Karpas-422 (cell line): ENCODE data around the gene PCBP2. TPM values are rescaled to one million over a fixed set of nuclear protein-coding genes. Genes with fewer than 3 reads are reported as not detected.

ENCODE experiments used
- DNase-seq: peaks from one replicate; pipeline ENCODE4 v3.0.0-alpha.2; 2015
- H2AFZ ChIP-seq: fragments of 200-600 bp; sonication (generic); 2 replicates; pipeline ENCODE4 v1.6.1; 2014; ENCODE audit warnings: antibody characterized with exemption, low read length, mixed read lengths
- H3K27ac ChIP-seq: fragments of 200-600 bp; sonication (generic); 2 replicates; pipeline ENCODE4 v1.5.1; 2014; ENCODE audit warnings: mild to moderate bottlenecking, low read length, moderate library complexity
- H3K27me3 ChIP-seq: fragments of 200-600 bp; sonication (generic); 2 replicates; pipeline ENCODE4 v1.6.1; 2014; ENCODE audit warnings: low read length, mixed read lengths
- H3K36me3 ChIP-seq: fragments of 200-600 bp; sonication (generic); 2 replicates; pipeline ENCODE4 v1.6.1; 2014; ENCODE audit warnings: low read length, mixed read lengths; ENCODE audit not compliant: insufficient read depth
- H3K4me1 ChIP-seq: fragments of 200-600 bp; sonication (generic); 2 replicates; pipeline ENCODE4 v1.6.1; 2014; ENCODE audit warnings: mild to moderate bottlenecking, low read length, mixed read lengths
- H3K4me2 ChIP-seq: fragments of 200-600 bp; sonication (generic); 2 replicates; pipeline ENCODE4 v1.6.1; 2014; ENCODE audit warnings: low read length, low read depth, mild to moderate bottlenecking; ENCODE audit not compliant: poor library complexity, severe bottlenecking
- H3K4me3 ChIP-seq: fragments of 200-600 bp; sonication (generic); 2 replicates; pipeline ENCODE4 v1.5.1; 2014; ENCODE audit warnings: mild to moderate bottlenecking, antibody characterized with exemption, low read length, mixed read lengths
- H3K79me2 ChIP-seq: fragments of 200-600 bp; sonication (generic); 2 replicates; pipeline ENCODE4 v1.6.1; 2014; ENCODE audit warnings: mild to moderate bottlenecking, low read length, mixed read lengths
- H3K9ac ChIP-seq: fragments of 200-600 bp; sonication (generic); 2 replicates; pipeline ENCODE4 v1.6.0; 2014; ENCODE audit warnings: low read length
- H3K9me2 ChIP-seq: fragments of 200-600 bp; sonication (generic), shearing (Covaris generic); replicated peaks from 2 replicates; pipeline ENCODE4 v1.6.0; 2014; ENCODE audit warnings: mild to moderate bottlenecking, low read length, moderate library complexity; ENCODE audit not compliant: insufficient read depth
- H3K9me3 ChIP-seq: fragments of 300-700, 200-600 bp; sonication (generic); 2 replicates; pipeline ENCODE4 v1.6.1; 2014; ENCODE audit warnings: low read length, mixed read lengths
- H4K20me1 ChIP-seq: fragments of 200-600 bp; sonication (generic); 2 replicates; pipeline ENCODE4 v1.6.1; 2014; ENCODE audit warnings: mild to moderate bottlenecking, antibody characterized with exemption, low read length, low read depth; ENCODE audit not compliant: insufficient read depth
- total RNA-seq: library from RNA; depleted of rRNA; stranded (reverse); fragments of >200 nt; shearing (Covaris generic); gene quantifications from 2 replicates; pipeline ENCODE4 v1.2.3, GENCODE V29; 2014; ENCODE audit warnings: low replicate concordance

Gene PCBP2
- total RNA-seq, 1 experiment from 2014 or later, result 447 TPM

- peak within 1 kb of the TSS; percentile 40; the same call in 1 of the 2 replicates for H2AFZ ChIP-seq
- H3K4me3 ChIP-seq, result peak within 1 kb of the TSS; percentile 73
- H3K9me2 ChIP-seq, result no peaks in the 10 kb centered on the region
- no peaks in the 10 kb centered on the region for H3K27me3 ChIP-seq
- H3K27ac ChIP-seq, result peak within 1 kb of the TSS; percentile 70
- H3K4me2 ChIP-seq, result peak within 1 kb of the TSS; percentile 74
- DNase-seq, result peak; percentile 88
- H3K79me2 ChIP-seq, result peaks cover 42% of the 10 kb centered on the region
- no peaks in the 10 kb centered on the region for H4K20me1 ChIP-seq
- peaks cover 59% of the 10 kb centered on the region for H3K4me1 ChIP-seq
- H3K9me3 ChIP-seq, result no peaks in the 10 kb centered on the region
- peak within 1 kb of the TSS; percentile 87 for H3K9ac ChIP-seq
- H3K36me3 ChIP-seq, result no peaks in the 10 kb centered on the region
Observed at GRCh38 chr12:53499266-53500141, 47.6 kb downstream of the PCBP2 start, which contains the start of gene MAP3K12. MAP3K12 (minus strand) TSS chr12:53499458; CDS start chr12:53487391, 12,067 bp downstream.

DNA sequence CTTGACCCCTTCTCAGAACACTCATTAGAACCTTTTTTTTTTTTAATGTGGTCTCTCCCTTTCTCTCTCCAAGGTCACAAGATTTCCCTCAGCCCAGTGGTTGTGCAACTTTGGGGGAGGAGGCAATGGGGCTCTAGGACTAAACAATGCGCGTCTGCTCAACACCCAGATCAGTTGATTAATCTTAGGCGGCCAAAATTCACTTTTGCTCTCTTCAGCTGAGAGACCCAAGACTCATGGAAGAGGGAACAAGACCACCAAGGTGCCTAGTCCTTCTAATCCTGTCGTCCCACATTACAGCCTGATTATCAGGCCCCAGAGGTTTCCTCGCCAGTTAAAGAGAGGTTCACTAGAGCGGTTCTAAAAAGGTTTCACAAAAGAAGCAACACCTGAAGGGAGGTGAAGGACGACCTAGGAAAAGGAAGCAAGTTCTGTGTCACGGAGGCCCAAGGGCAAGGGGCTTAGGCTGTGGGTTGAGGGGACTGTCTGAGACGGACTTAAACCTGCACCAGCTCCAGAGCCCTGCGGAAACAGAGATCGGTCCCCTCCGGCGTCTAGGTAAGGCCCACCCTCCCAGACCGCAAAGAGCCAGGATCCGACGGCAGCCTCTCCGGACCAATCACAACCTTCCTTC is 48.4 kb downstream of the PCBP2 start:
- Histone ChIP-seq H3K4me3 (peak overlapping the region; percentile 73), H2AFZ (no peak overlapping the region), H3K4me1 (peaks cover 58% of the 10 kb centered on the region), H3K9ac (peak overlapping the region; percentile 87), H3K27ac (peak overlapping the region; percentile 70), H3K4me2 (peak overlapping the region; percentile 74), H3K79me2 (peaks cover 42% of the 10 kb centered on the region), H3K9me3 (no peaks in the 10 kb centered on the region), H4K20me1 (no peaks in the 10 kb centered on the region), H3K36me3 (no peaks in the 10 kb centered on the region), H3K27me3 (no peaks in the 10 kb centered on the region), H3K9me2 (no peaks in the 10 kb centered on the region)
- peak; percentile 53 for DNase-seq

DNA sequence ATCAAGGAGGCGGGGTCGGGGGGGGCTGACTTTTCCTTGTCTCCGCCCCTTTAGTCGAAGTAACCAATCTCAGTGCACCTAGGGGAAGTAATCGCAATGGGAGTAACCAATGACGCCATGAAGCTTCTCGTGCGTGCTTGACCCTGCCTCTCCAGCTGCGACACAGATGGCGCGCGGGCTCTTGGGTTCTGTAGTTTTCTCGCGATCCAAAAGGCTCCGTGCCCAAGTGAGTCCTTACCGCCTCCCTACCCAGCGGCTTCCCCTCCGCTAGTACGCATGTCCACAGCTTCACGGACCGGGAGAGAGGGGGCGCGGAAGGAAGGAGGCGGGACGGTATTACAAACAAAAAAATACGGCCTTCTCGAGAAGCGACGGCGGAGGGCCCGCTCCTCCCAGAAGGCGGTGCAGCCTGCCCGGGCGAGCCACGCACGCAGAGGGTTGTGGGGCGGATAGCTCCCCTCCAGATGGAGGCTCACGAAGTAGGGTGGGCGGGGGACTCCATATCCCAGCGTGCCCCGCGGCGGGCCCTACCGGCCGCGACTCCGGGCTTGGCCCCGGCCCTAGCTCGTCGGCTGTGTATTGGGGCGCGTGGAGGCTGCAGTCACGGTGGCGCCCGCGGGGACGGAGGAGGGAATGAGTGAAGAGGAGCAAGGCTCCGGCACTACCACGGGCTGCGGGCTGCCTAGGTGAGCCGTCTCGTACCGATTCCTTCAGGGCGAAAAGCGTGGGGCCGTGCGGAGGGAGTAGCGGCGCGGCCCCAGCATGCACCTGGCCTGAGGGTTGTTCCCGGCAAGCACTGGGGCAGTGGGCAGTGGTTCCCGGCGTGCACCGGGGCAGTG is 49.1 kb downstream of the PCBP2 start, which contains the start of gene TARBP2:
TSS of gene TARBP2 (plus strand) at position 508 of the 839 bp plus-strand sequence. CDS start at position 634, 126 bp downstream.
- peak within 1 kb of the TSS; percentile 87 for H3K9ac ChIP-seq
- peak within 1 kb of the TSS; percentile 55 for H2AFZ ChIP-seq
- H3K36me3 ChIP-seq, result no peaks in the 10 kb centered on the region
- H3K27ac ChIP-seq, result peak within 1 kb of the TSS; percentile 84
- H3K9me3 ChIP-seq, result no peaks in the 10 kb centered on the region
- no peaks in the 10 kb centered on the region for H4K20me1 ChIP-seq
- no peaks in the 10 kb centered on the region for H3K27me3 ChIP-seq
- H3K9me2 ChIP-seq, result no peaks in the 10 kb centered on the region
- H3K4me3 ChIP-seq, result peak within 1 kb of the TSS; percentile 73
- peaks cover 42% of the 10 kb centered on the region for H3K79me2 ChIP-seq
- DNase-seq, result peak; percentile 99
- peak within 1 kb of the TSS; percentile 74 for H3K4me2 ChIP-seq
- peaks cover 58% of the 10 kb centered on the region for H3K4me1 ChIP-seq

- Histone ChIP-seq H3K9me3 (no peaks in the 10 kb centered on the region), H3K9ac (peak overlapping the region; percentile 75), H3K9me2 (no peaks in the 10 kb centered on the region), H4K20me1 (no peaks in the 10 kb centered on the region), H3K79me2 (peaks cover 41% of the 10 kb centered on the region), H3K27me3 (no peaks in the 10 kb centered on the region), H3K27ac (peak overlapping the region; percentile 84; the same call in 1 of the 2 replicates), H3K4me2 (peak overlapping the region; percentile 72), H3K36me3 (0 out of 2 replicates have a peak, but pooled peaks cover 3% of the 10 kb centered on the region), H2AFZ (no peak overlapping the region; the same call in 1 of the 2 replicates), H3K4me1 (peaks cover 52% of the 10 kb centered on the region), H3K4me3 (peak overlapping the region; percentile 73)
- no peak for DNase-seq
Observed at GRCh38 chr12:53501615-53502181, 49.8 kb downstream of the PCBP2 start.

- Histone ChIP-seq H3K9me2 (no peaks in the 10 kb centered on the region), H2AFZ (no peak overlapping the region), H3K27me3 (no peaks in the 10 kb centered on the region), H3K27ac (no peak overlapping the region), H4K20me1 (no peaks in the 10 kb centered on the region), H3K36me3 (0 out of 2 replicates have a peak, but pooled peaks cover 3% of the 10 kb centered on the region), H3K4me3 (peak overlapping the region; percentile 73), H3K9ac (peak overlapping the region; percentile 75), H3K4me1 (peaks cover 46% of the 10 kb centered on the region), H3K4me2 (peak overlapping the region; percentile 72), H3K9me3 (no peaks in the 10 kb centered on the region), H3K79me2 (peaks cover 36% of the 10 kb centered on the region)
- no peak for DNase-seq
Observed at GRCh38 chr12:53502331-53502730, 50.4 kb downstream of the PCBP2 start.

DNA sequence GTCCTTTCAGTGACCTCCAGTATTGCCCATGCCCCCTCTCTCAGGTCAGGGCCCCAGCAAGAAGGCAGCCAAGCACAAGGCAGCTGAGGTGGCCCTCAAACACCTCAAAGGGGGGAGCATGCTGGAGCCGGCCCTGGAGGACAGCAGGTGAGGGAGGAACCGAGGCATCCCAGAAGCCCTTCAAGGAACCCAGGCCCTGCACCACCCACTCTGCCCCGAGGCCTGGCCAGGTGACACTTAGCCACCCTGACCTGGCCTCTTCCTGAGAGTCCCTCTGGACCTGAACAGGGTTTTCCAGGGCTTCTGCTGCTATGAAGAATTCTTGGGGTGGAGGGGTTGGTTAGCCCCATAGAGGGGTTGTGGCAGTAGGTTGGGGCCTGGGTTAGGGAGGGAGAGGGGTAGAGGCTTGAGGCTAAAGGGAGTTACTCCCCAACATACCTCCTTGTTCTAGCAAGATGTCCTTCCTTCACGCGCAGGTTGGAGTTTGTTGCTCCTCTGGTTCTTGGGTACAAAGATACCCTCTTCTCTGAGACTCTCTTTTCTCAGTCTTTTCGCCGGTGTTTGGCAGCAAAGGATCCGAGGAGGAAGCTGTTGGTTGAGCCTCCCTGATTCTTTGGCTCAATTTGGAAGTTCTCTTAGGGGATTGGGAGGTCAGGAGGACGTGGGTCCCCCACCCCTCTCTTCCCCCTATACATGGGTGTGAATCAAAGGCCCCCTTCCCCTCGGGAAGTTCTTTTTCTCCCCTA is 51.3 kb downstream of the PCBP2 start:
- DNase-seq, result no peak
- no peak overlapping the region for H3K27ac ChIP-seq
- H3K4me1 ChIP-seq, result peaks cover 38% of the 10 kb centered on the region
- no peaks in the 10 kb centered on the region for H4K20me1 ChIP-seq
- H3K79me2 ChIP-seq, result peaks cover 28% of the 10 kb centered on the region
- no peaks in the 10 kb centered on the region for H3K9me3 ChIP-seq
- peak overlapping the region; percentile 72 for H3K4me2 ChIP-seq
- H3K9ac ChIP-seq, result peak overlapping the region; percentile 75; the same call in 1 of the 2 replicates
- no peaks in the 10 kb centered on the region for H3K27me3 ChIP-seq
- H3K36me3 ChIP-seq, result peaks cover 8% of the 10 kb centered on the region; the same call in 1 of the 2 replicates
- H3K9me2 ChIP-seq, result no peaks in the 10 kb centered on the region
- no peak overlapping the region for H3K4me3 ChIP-seq
- H2AFZ ChIP-seq, result no peak overlapping the region
